K562 (cell line): Measurements from ENCODE around the gene H2AZ2. TPM values are rescaled to one million over a fixed set of nuclear protein-coding genes. Genes with fewer than 3 reads are reported as not detected.
A peak's percentile ranks its signal among the peaks of the same experiment; 100 is the strongest.

Experiments
- AFF1 ChIP-seq, 2 experiments: fragments of 450-650 bp; IDR thresholded peaks; 2 replicates each; pipeline ENCODE4 v1.6.1; 2018; ENCODE audit warnings: mild to moderate bottlenecking in 2 of 2, low read depth in 1 of 2; ENCODE audit not compliant: partially characterized antibody in 2 of 2
- CXXC5 ChIP-seq: fragments of 250-450 bp; sonication (Bioruptor Pico); IDR thresholded peaks from 2 replicates; pipeline ENCODE4 v1.8.0; 2022; ENCODE audit warnings: inconsistent platforms, mild to moderate bottlenecking, moderate library complexity
- DMBX1 ChIP-seq: fragments of 250-450 bp; sonication (Bioruptor Pico); IDR thresholded peaks from 2 replicates; pipeline ENCODE4 v1.8.0; 2022; ENCODE audit warnings: inconsistent platforms, mild to moderate bottlenecking, moderate library complexity, borderline replicate concordance
- GATAD2B ChIP-seq: fragments of 450-650 bp; IDR thresholded peaks from 2 replicates; pipeline ENCODE4 v1.6.1; 2017; ENCODE audit warnings: mild to moderate bottlenecking, borderline replicate concordance
- HMBOX1 ChIP-seq: sonication (generic); IDR thresholded peaks from 2 replicates; pipeline ENCODE4 v1.6.1; 2016
- IFI16 ChIP-seq: fragments of 250-450 bp; sonication (Bioruptor Pico); IDR thresholded peaks from 2 replicates; pipeline ENCODE4 v2.1.2; 2022; ENCODE audit warnings: mild to moderate bottlenecking, inconsistent platforms
- KDM1A ChIP-seq, 2 experiments: fragments of 450-650 bp; IDR thresholded peaks; 2 replicates each; pipeline ENCODE4 v1.6.1; 2016; ENCODE audit warnings: mild to moderate bottlenecking in 2 of 2
- KLF10 ChIP-seq: fragments of 250-450 bp; sonication (Bioruptor Pico); IDR thresholded peaks from 2 replicates; pipeline ENCODE4 v1.6.1; 2021; ENCODE audit warnings: matching md5 sums
- MAFG ChIP-seq: fragments of 450-650 bp; conservative IDR thresholded peaks from 2 replicates; pipeline ENCODE4 v1.6.1; 2016; ENCODE audit warnings: missing genetic modification characterization, missing compliant biosample characterization
- MYBL2 ChIP-seq, 2 experiments: fragments of 450-650 bp in 1 of 2; sonication (generic) in 1 of 2; formaldehyde crosslinking in 1 of 2; IDR thresholded peaks; 2 replicates each; pipeline versions ENCODE4 v1.6.1 to v1.8.1; 2017 to 2022; ENCODE audit warnings: borderline replicate concordance in 1 of 2, inconsistent platforms in 1 of 2, low read depth in 1 of 2, mild to moderate bottlenecking in 1 of 2, missing genetic modification reagents in 1 of 2, moderate library complexity in 1 of 2
- PHF8 ChIP-seq: fragments of 200-600 bp; sonication (generic); IDR thresholded peaks from 2 replicates; pipeline ENCODE4 v1.6.1; 2012; ENCODE audit warnings: mixed run types, mild to moderate bottlenecking, inconsistent platforms, low read length, moderate library complexity, borderline replicate concordance
- POLR2AphosphoS5 ChIP-seq: IDR thresholded peaks from 2 replicates; pipeline ENCODE4 v1.6.1; 2011; ENCODE audit warnings: mild to moderate bottlenecking, low read depth, low read length, moderate library complexity; ENCODE audit not compliant: control insufficient read depth, insufficient read depth
- POLR2H ChIP-seq: IDR thresholded peaks from 2 replicates; pipeline ENCODE4 v1.6.1; 2016; ENCODE audit warnings: missing genetic modification characterization, low read depth, mild to moderate bottlenecking, control low read depth, missing compliant biosample characterization, moderate library complexity
- SMARCC2 ChIP-seq: fragments of 450-650 bp; IDR thresholded peaks from 2 replicates; pipeline ENCODE4 v1.6.1; 2017; ENCODE audit warnings: antibody characterized with exemption, moderate library complexity, mild to moderate bottlenecking, low read depth
- SP1 ChIP-seq: sonication (generic); formaldehyde crosslinking; IDR thresholded peaks from 2 replicates; pipeline ENCODE4 v1.8.1; 2022; ENCODE audit warnings: mild to moderate bottlenecking, missing genetic modification reagents
- TAF9B ChIP-seq: fragments of 450-650 bp; IDR thresholded peaks from 2 replicates; pipeline ENCODE4 v1.6.1; 2018; ENCODE audit warnings: mild to moderate bottlenecking; ENCODE audit not compliant: partially characterized antibody
- ZBTB26 ChIP-seq: fragments of 450-650 bp; formaldehyde crosslinking; IDR thresholded peaks from 2 replicates; pipeline ENCODE4 v1.4.0; 2022; ENCODE audit warnings: missing genetic modification characterization
- polyA plus RNA-seq, 8 experiments: library from polyadenylated mRNA; depleted of rRNA in 4 of 8; stranded (reverse) in 5 of 8; unstranded in 3 of 8; fragments of >200 nt; fragmentation: Nextera tagmentation in 2 of 8; fragmentation: Illumina TruSeq in 1 of 8; extraction: Ambion mirVana in 2 of 8; extraction: Trizol in 1 of 8; gene quantifications; 2 replicates each; pipeline versions ENCODE4 v1.2.1 to v1.2.3, GENCODE V29; 2011 to 2014; ENCODE audit warnings: inconsistent platforms in 1 of 8, missing spikeins in 1 of 8
- total RNA-seq, 7 experiments: library from RNA; depleted of rRNA in 6 of 7; stranded (reverse); fragments of >200 nt in 6 of 7; fragmentation: Illumina TruSeq in 2 of 7; extraction: Trizol in 2 of 7; gene quantifications; 2 replicates each; pipeline versions ENCODE4 v1.2.1 to v1.2.3, GENCODE V29; 2011 to 2021; ENCODE audit warnings: low replicate concordance in 1 of 7

Gene H2AZ2
- total and polyA plus RNA-seq, 9 of the 15 experiments (the other 6 are each of a cell fraction or from before 2014, with no cell fraction given), result 105 to 382 (median 286) TPM

GRCh38 chr7:44847920-44848634 lies at the start of gene H2AZ2 (continued):
- TF ChIP-seq SP1 (CRISPR knock-in tag) (peak; percentile 95), DMBX1 (CRISPR knock-in tag) (no peak), PHF8 (peak; percentile 82; the same call in 1 of the 2 replicates), SMARCC2 (no peak), POLR2H (tag) (peak; percentile 96), KDM1A (IDR thresholded peaks at IDR 0.05) (no peak), TAF9B (peak; percentile 92), ZBTB26 (peak; percentile 58; the same call in 1 of the 2 replicates), CXXC5 (CRISPR knock-in tag) (peak; percentile 99), MYBL2 (IDR thresholded peaks at IDR 0.05; ENCODE audit: low read depth) (peak; percentile 99), MYBL2 (CRISPR knock-in tag; IDR thresholded peaks at IDR 0.05; ENCODE audit: borderline replicate concordance) (no peak; the same call in 1 of the 2 replicates), KLF10 (CRISPR knock-in tag) (no peak), IFI16 (CRISPR knock-in tag) (no peak), AFF1 (IDR thresholded peaks at IDR 0.05; ENCODE audit: low read depth in 1 of 2, partially characterized antibody in 2 of 2) (peak in 1 of 2 experiments; percentile 73), HMBOX1 (peak; percentile 33; the same call in 1 of the 2 replicates), MAFG (no peak), POLR2AphosphoS5 (peak; percentile 93), GATAD2B (peak; percentile 97)
